ENCODE data around the gene STXBP2.
A peak's percentile ranks its signal among the peaks of the same experiment; 100 is the strongest.

STXBP2 gene

DNA sequence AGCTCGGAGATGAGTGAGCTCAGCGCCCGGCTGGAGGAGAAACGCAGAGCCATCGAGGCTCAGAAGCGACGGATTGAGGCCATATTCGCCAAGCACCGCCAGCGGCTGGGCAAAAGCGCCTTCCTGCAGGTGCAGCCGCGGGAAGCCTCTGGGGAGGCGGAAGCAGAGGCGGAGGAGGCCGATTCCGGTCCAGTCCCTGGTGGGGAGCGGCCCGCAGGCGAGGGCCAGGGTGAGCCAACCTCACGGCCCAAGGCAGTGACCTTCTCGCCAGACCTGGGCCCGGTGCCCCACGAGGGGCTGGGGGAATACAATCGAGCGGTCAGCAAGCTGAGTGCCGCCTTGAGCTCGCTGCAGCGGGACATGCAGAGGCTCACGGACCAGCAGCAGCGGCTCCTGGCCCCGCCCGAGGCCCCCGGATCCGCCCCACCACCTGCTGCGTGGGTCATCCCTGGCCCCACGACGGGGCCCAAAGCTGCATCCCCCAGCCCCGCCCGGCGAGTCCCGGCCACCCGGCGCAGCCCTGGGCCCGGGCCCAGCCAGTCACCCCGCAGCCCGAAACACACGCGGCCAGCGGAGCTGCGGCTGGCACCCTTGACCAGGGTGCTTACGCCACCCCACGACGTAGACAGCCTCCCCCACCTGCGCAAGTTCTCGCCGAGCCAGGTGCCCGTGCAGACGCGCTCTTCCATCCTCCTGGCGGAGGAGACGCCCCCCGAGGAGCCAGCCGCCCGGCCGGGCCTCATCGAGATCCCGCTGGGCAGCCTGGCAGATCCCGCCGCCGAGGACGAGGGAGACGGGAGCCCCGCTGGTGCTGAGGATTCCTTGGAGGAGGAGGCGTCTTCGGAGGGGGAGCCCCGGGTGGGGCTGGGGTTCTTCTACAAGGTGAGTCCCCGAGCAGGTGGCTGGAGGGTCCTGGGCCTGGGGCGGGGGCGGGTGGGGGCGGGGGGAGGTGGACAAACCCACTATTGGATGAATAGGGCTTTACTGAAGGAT lies 24.3 kb upstream of the STXBP2 start:
- no peak for DNase-seq (ENCODE audit: low spot score)

- DNase-seq (ENCODE audit: low spot score) = no peak
Measured at GRCh38 chr19:7614859-7615741, 21.8 kb upstream of the STXBP2 start.

DNA sequence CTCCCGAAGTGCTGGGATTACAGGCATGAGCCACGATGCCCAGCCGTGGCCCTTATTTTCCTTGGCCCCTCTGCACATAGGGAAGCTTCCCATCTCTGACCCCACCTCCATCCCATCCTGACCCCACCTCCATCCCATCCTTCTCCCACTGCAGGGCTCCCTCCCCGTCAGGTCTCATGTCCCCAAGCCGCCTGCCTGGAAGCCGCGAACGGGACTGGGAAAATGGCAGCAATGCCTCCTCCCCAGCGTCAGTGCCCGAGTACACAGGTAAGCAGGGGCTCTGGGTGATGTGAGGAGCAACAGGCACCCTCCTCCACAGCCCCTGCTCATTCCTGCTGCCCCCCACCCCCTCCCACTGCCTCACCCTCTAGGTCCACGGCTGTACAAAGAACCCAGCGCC lies 19.7 kb upstream of the STXBP2 start:
- DNase-seq (ENCODE audit: low spot score) = no peak

GRCh38 chr19:7617735-7618134 lies 19.2 kb upstream of the STXBP2 start:
- no peak for DNase-seq (ENCODE audit: low spot score)

- DNase-seq (ENCODE audit: low spot score) = no peak
Measured at GRCh38 chr19:7618348-7618747, 18.6 kb upstream of the STXBP2 start.

DNA sequence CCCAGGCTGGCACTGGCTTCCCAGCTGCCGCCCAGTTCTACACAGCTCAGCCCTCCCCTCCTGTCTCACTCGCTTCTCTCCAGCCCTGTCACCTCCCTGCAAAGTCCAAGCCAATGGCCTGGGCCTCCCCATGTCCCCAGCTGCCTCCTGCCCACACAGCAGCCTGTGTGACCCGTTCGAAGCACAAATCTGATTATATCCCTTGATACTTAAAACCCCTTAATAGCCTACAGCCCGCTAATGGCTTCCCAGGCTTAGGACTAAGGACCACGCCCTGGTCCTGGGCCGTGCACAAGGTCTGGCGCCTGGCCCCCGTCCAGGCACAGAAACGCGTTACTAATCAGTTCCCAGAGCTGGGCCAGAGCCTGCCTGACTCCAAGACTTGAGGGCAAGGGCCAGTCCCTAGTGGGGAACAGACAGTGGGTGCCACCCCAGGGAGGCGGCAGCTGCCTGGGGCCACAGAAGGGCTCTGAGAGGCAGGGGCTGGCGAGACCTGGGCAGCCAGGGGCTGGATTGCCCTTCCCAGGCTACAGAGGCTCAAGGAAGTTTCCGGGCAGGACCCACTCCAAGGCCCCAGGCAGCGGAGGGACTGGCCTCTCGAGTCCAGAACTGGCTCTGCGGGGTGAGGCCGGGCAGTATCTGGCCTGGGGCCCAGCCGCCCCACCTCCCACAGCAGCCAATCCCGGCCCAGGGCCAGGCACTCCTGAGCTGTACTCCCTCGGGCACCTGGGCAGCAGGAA lies 18.0 kb upstream of the STXBP2 start:
- DNase-seq (ENCODE audit: low spot score) = peak; percentile 85

DNA sequence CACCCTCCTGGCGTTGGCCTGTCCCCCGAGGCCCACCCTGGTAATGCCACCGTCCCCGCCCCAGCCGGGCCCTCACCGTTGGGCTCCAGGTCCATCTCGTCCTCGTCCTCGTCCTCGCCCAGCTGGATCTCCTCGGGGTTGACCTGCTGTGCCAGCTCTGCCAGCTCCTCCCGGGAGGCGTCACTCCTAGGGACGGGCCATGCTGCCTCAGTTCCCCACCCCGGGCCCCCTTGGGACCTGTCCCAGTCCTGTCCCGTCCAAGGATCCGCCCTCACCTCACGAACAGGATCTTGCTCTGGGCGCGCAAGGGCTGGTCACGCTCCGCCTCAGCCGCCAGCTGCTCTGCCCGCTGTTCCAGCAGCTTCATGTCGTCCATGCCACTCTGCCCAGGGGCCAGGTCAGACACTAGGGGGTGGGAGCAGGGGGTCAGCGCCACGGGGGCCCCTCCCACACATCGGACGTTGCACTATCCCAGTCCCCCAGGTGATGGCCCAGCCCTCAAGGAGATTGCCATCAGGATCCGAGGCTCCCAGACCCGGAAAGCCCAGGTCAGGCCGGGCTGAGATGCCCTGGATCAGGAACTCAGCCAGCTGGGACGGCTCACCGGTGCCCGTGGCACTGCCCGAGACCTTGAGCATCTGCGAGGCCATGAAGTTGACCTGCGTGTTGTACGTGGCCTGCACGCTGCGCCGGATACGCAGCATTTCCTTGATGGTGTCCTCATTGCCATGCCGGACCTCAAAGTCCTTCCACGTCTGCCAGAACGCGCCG lies 17.1 kb upstream of the STXBP2 start:
- no peak for DNase-seq (ENCODE audit: low spot score)

DNA sequence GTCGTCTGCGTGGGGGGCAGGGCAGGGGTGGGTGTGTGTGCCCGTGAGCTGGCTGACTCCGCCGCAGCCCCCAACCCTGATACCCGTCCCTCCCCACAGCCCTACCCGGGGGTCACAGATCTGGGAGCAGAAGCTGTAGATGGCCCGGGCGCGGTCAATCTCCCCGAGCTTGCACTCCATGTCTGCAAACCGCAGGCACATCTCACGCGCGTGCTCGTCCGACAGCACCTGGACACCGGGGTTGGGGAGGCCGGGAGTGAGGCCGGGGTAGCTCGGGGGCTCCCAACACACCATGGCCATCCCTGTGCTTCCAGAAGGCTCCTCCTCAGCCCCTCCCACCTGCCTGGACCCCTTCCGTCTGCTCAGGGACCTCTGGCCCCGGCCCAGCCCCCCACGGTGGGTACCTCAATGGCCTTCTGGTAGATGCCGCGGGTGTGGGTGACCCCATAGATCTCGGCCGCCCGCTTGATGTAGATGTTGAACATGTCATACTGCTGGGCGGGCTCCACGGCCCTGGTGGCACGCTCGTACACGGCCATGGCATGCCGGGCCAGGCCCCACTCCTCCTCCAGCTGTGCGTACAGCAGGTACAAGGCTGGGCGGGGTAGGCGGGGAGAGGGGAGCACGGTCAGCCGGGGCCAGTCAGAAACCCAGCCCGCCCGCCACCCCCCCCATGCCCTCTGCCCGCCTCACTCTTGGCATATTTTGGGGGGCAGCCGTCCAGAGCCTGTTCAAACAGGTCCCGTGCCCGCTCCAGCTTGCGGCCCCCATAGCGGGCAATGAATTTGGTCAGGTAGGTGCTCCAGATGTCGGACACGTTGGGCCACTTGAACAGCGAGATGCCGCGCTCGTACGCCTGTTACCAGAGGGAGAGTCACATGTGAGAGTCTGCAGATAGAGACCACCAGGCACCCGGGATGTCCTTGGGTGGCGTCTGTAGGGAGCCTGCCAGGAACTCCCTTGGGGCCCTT lies 16.2 kb upstream of the STXBP2 start:
- no peak for DNase-seq (ENCODE audit: low spot score)

DNA sequence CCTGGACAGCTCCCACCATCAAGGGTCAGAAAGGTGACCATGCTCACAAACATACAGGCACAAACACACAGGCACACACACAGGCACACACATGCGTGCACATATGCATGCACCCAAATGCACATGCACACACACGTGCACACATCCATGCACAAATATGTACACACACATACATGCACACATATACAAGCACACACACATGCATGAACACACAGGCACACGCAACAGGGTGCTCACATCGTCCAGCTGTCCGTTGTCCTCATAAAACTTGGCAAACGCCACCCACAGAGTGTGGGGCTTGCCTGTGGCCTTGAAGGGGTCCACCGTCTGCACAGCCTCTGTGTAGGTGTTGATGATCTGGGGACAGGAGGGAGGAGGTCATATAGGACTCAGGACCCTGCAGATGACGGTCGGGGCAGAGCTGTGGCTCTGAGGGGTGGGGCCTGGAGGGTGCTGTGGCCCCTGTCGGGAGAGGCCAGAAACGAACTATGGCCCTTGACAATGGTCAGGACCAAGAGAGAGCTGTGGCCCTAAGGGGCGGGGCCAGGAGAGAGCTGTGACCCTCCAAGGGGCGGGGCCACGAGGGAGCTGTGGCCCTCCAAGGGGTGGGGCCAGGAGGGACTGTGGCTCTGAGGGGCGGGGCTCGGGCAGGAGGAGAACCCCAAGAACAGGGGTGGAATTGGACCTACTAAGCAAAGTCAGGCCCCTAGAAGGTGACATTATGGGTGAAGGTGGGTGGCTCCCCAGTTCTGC lies 13.8 kb upstream of the STXBP2 start:
- DNase-seq (ENCODE audit: low spot score) = no peak

DNA sequence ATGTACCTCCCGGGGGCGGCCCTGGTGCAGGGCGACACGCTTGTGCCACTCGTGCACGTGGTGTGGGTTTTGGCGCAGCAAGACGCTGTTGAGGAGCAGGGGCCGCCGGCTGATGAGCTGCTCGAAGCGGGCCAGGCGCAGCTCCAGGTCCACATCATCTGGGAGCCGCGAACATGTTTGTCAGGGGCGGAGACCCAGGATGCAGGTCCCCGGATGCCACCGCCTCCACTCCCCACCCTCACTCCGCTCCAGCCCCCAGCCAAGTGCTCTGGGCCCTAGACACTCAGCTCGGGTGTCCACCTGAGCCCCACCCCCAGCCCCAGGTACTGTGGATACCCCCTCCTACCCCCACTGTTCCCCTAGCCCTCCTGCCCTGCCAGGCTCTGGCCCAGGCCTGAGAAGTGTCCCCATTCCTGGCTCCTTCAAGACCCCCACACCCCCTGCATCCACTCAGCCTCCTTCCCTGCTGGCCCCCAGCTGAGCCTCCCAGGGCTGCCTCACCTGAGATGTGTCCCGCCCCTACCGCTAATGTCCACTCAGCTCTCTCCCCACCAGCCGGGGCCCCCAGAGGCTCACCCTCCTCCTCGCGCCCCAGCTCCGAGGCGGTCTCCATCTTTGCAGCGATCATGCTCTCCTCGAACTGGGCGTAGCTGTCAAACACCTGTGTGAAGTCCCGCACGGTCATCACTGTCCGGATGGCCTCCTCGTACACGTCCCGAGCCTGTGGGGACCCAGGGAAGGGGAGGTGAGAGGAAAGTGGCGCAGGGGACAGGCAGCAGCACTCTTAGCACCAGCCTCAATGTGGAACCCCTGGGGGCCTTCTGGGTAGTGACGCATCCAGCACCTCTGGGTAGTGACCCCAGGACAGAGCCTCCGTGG lies 12.9 kb upstream of the STXBP2 start:
- DNase-seq (ENCODE audit: low spot score) = no peak

- DNase-seq (ENCODE audit: low spot score) = no peak
Measured at GRCh38 chr19:7624810-7625209, 12.1 kb upstream of the STXBP2 start.

- DNase-seq (ENCODE audit: low spot score) = no peak
Measured at GRCh38 chr19:7625763-7626372, 11.0 kb upstream of the STXBP2 start.

DNA sequence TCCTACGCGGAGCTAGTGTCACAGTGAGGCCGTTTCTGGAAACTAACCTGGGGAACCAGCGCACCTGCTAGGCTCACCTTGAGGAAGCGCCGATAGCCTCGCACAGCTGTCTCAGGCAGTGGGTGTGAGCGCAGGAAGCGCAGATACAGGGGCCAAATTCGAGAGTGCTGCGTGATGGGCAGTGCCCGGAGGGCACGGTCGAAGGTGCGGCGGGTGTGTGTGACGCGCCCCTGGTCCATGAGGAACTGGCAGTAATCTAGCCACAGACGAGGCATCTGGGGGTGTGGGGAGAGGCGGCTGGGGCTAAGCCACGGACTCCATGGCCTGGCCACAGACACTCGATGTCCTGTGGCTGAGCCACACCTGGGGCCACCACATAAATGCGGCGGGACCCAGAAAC lies 9.7 kb upstream of the STXBP2 start:
- no peak for DNase-seq (ENCODE audit: low spot score)

DNA sequence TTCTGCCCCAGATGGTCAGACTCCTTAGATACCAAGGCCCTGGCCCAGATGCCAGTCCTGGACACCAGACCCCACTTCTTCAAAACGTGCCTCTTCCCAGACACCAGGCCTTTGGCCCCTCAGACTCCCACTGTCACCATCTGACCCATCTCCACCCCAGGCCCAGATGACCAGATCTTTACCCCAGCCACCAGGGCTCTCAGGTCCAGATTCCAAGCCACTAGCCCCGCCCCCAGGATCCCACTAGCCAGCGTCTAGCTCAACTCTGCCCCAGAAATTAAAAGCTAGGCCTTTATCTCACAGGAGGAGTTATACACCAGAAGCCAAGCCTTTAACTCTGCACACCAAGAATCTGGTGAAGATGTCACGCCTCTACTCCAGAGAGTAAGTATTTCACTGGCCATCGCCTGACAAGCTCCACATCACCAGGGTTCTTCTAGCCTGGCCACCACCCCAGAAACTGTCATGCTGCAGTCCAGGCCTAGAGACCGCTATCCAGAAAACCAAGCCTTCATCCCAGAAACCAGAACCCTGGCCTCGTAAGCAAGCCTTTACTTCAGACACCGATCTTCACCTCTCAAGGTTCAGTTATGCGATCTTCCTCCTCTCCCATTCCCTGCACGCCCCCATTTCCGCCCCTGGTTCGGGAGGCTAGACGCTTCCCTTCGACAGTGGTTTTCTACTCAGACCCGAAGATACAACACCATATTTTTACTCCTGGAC lies 8.2 kb upstream of the STXBP2 start:
- DNase-seq (ENCODE audit: low spot score) = no peak

DNA sequence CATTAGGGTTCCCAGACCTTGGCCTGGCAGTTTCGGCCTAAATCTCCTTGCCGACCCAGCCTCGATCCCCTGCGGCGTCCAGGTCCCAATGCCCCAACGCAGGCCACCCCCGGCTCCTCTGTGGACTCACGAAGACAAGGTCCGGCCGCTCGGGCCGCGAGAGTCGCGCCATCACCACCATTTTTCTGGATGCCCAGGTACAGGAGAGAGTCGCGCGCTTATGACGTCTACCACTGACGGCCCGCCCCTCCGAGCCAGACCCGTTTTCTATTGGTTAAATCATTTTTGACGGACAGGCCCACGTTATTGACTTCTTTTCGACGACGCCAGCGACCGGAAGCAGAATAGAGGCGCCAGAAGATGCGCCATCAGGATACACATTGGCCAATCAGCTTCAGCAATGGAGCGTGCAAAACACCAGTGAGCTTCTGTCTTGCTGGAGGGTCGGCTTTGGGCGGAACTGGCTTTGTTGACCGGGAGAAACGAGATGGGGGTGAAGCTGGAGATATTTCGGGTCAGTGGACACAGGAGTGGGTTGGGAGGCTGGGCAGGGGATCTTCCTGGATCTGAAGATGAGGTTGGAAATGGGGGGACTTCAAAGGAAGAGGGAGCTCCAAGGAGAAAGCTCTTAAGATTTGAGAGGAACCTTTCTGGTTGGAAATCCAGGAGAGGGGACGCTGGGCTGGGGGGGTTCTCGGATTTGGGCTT lies 7.4 kb upstream of the STXBP2 start, which contains the start of the genes PET100 and XAB2:
Gene PET100 (plus strand): TSS at position 447 of the 708 bp plus-strand sequence. CDS start 41 bp downstream, at position 488.
Gene XAB2 (minus strand): TSS at position 199 of the 708 bp plus-strand sequence. CDS start 18 bp downstream, at position 181.
- peak; percentile 97 for DNase-seq (ENCODE audit: low spot score)

DNA sequence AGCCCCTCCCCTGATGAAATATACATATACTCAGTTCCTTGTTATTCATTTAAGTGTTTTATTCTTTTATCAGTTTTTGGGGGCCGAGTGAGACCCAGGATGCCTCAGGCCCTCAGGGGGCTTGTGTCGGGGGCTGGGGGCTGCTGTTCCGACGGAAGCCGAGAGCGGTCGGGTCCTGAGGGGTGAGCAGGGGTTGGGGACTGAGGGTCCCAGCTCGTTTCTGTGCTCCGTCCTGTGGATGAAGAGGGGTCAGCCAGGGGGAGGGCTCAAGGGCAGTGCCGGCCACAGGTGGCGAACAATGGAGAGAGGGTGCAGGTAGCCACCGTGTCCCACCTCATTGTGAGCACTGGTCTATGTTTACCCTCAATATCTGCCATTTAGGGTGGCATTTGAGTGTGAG lies 5.3 kb upstream of the STXBP2 start:
- DNase-seq (ENCODE audit: low spot score) = no peak

Data from D341Med (cell line).